ENCODE measurements around the gene AKAP12.

Gene AKAP12

GRCh38 chr6:151207674-151208073 is 32.1 kb upstream of the AKAP12 start:
- no peak overlapping the region for H2AFZ ChIP-seq (ENCODE audit: low read length)

GRCh38 chr6:151209071-151209831 is 30.5 kb upstream of the AKAP12 start:
- Histone ChIP-seq H3K4me2 (ENCODE audit: low read depth, low read length) (no peak overlapping the region), H3F3A (ENCODE audit: insufficient read depth, low read length) (no peaks in the 10 kb centered on the region), H3K9me3 (replicated peaks; ENCODE audit: insufficient read depth, low read length) (no peaks in the 10 kb centered on the region), H3K9ac (ENCODE audit: low read length) (no peak overlapping the region), H3K4me3 (ENCODE audit: low read length) (no peak overlapping the region), H3K4me1 (ENCODE audit: low read length) (no peaks in the 10 kb centered on the region), H3K27ac (ENCODE audit: low read length) (no peak overlapping the region), H3K36me3 (replicated peaks; ENCODE audit: insufficient read depth, low read length) (no peaks in the 10 kb centered on the region), H4K20me1 (ENCODE audit: insufficient read depth, low read length) (no peaks in the 10 kb centered on the region), H3K9me2 (replicated peaks; ENCODE audit: insufficient read depth, low read length) (no peaks in the 10 kb centered on the region), H2AFZ (ENCODE audit: low read length) (no peak overlapping the region), H3K27me3 (replicated peaks; ENCODE audit: insufficient read depth, low read length) (no peaks in the 10 kb centered on the region), H3K79me2 (ENCODE audit: low read length) (no peaks in the 10 kb centered on the region)
- no peak for DNase-seq
- TF ChIP-seq CTCF (IDR thresholded peaks at IDR 0.05; ENCODE audit: low read length) (no peak), EZH2 (optimal IDR thresholded peaks at IDR 0.05; ENCODE audit: low read depth, low read length) (no peak), EZH2phosphoT487 (IDR thresholded peaks at IDR 0.05; ENCODE audit: low read length) (no peak)

More at GRCh38 chr6:151207674-151208073, 32.1 kb upstream of the AKAP12 start:
- Histone ChIP-seq H3K27me3 (replicated peaks; ENCODE audit: insufficient read depth, low read length) (no peaks in the 10 kb centered on the region), H3K36me3 (replicated peaks; ENCODE audit: insufficient read depth, low read length) (no peaks in the 10 kb centered on the region), H3K4me1 (ENCODE audit: low read length) (no peaks in the 10 kb centered on the region), H3K27ac (ENCODE audit: low read length) (no peak overlapping the region), H3K79me2 (ENCODE audit: low read length) (no peaks in the 10 kb centered on the region), H4K20me1 (ENCODE audit: insufficient read depth, low read length) (no peaks in the 10 kb centered on the region), H3K9me2 (replicated peaks; ENCODE audit: insufficient read depth, low read length) (no peaks in the 10 kb centered on the region), H3K9ac (ENCODE audit: low read length) (no peak overlapping the region), H3K9me3 (replicated peaks; ENCODE audit: insufficient read depth, low read length) (no peaks in the 10 kb centered on the region), H3F3A (ENCODE audit: insufficient read depth, low read length) (no peaks in the 10 kb centered on the region), H3K4me2 (ENCODE audit: low read depth, low read length) (no peak overlapping the region), H3K4me3 (ENCODE audit: low read length) (no peak overlapping the region)
- TF ChIP-seq EZH2phosphoT487 (IDR thresholded peaks at IDR 0.05; ENCODE audit: low read length) (no peak), EZH2 (optimal IDR thresholded peaks at IDR 0.05; ENCODE audit: low read depth, low read length) (no peak), CTCF (IDR thresholded peaks at IDR 0.05; ENCODE audit: low read length) (no peak)
- DNase-seq = no peak

- no peak for DNase-seq
- H3K27me3 ChIP-seq (replicated peaks; ENCODE audit: insufficient read depth, low read length) = no peaks in the 10 kb centered on the region
- H3F3A ChIP-seq (ENCODE audit: insufficient read depth, low read length) = no peaks in the 10 kb centered on the region
- H3K4me3 ChIP-seq (ENCODE audit: low read length) = no peak overlapping the region
- no peaks in the 10 kb centered on the region for H3K4me1 ChIP-seq (ENCODE audit: low read length)
- no peak overlapping the region for H3K4me2 ChIP-seq (ENCODE audit: low read depth, low read length)
- no peaks in the 10 kb centered on the region for H3K9me3 ChIP-seq (replicated peaks; ENCODE audit: insufficient read depth, low read length)
- no peak overlapping the region for H3K9ac ChIP-seq (ENCODE audit: low read length)
- no peak overlapping the region for H3K27ac ChIP-seq (ENCODE audit: low read length)
- TF ChIP-seq EZH2 (optimal IDR thresholded peaks at IDR 0.05; ENCODE audit: low read depth, low read length) (no peak), CTCF (IDR thresholded peaks at IDR 0.05; ENCODE audit: low read length) (no peak), EZH2phosphoT487 (IDR thresholded peaks at IDR 0.05; ENCODE audit: low read length) (no peak)
- H4K20me1 ChIP-seq (ENCODE audit: insufficient read depth, low read length) = no peaks in the 10 kb centered on the region
- no peaks in the 10 kb centered on the region for H3K36me3 ChIP-seq (replicated peaks; ENCODE audit: insufficient read depth, low read length)
- no peaks in the 10 kb centered on the region for H3K79me2 ChIP-seq (ENCODE audit: low read length)
- no peaks in the 10 kb centered on the region for H3K9me2 ChIP-seq (replicated peaks; ENCODE audit: insufficient read depth, low read length)
- H2AFZ ChIP-seq (ENCODE audit: low read length) = no peak overlapping the region
These were observed 28.7 kb upstream of the AKAP12 start for GRCh38 chr6:151211075-151211474.

Measured in MM.1S (cell line).